GM23338 (cell line): Measurements from ENCODE around the gene NOTCH3. TPM values are rescaled to one million over a fixed set of nuclear protein-coding genes. Genes with fewer than 3 reads are reported as not detected.
A peak's percentile ranks its signal among the peaks of the same experiment; 100 is the strongest.

ENCODE experiments used
- ATAC-seq: fragments of 200-7000 bp; cut with Tn5 transposase; 3 replicates; pipeline ENCODE4 v1.9.1; 2020
- DNase-seq: peaks from one replicate; pipeline ENCODE4 v3.0.0-alpha.2; 2015; ENCODE audit warnings: low spot score
- H2AFZ ChIP-seq: fragments of 200-600 bp; sonication (generic); 2 replicates; pipeline ENCODE4 v1.8.0; 2016; ENCODE audit warnings: antibody characterized with exemption, mild to moderate bottlenecking, moderate library complexity
- H3F3A ChIP-seq: fragments of 200-600 bp; sonication (generic); replicated peaks from 2 replicates; pipeline ENCODE4 v1.8.0; 2017; ENCODE audit warnings: antibody characterized with exemption, mixed run types, low read depth
- H3K27ac ChIP-seq: fragments of 200-600 bp; sonication (generic); 2 replicates; pipeline ENCODE4 v1.6.1; 2016; ENCODE audit warnings: low read depth
- H3K27me3 ChIP-seq: fragments of 200-600 bp; sonication (generic); 2 replicates; pipeline ENCODE4 v1.8.0; 2016; ENCODE audit warnings: mild to moderate bottlenecking, mixed run types, moderate library complexity; ENCODE audit not compliant: insufficient read depth
- H3K36me3 ChIP-seq: fragments of 200-600 bp; sonication (generic); 2 replicates; pipeline ENCODE4 v1.8.0; 2016; ENCODE audit warnings: mild to moderate bottlenecking; ENCODE audit not compliant: insufficient read depth
- H3K4me1 ChIP-seq: fragments of 200-600 bp; sonication (generic); 2 replicates; pipeline ENCODE4 v1.8.0; 2016; ENCODE audit warnings: mild to moderate bottlenecking, moderate library complexity; ENCODE audit not compliant: insufficient read depth
- H3K4me2 ChIP-seq: fragments of 200-600 bp; sonication (generic); 2 replicates; pipeline ENCODE4 v1.7.1; 2017; ENCODE audit warnings: mixed run types
- H3K4me3 ChIP-seq: fragments of 200-600 bp; sonication (generic); 2 replicates; pipeline ENCODE4 v1.6.1; 2016; ENCODE audit warnings: mixed run types
- H3K79me2 ChIP-seq: fragments of 200-600 bp; sonication (generic); replicated peaks from 2 replicates; pipeline ENCODE4 v1.8.0; 2017; ENCODE audit warnings: mild to moderate bottlenecking; ENCODE audit not compliant: insufficient read depth
- H3K9me2 ChIP-seq: fragments of 200-600 bp; sonication (generic); 2 replicates; pipeline ENCODE4 v1.8.0; 2017; ENCODE audit not compliant: insufficient read depth
- H4K20me1 ChIP-seq: fragments of 200-600 bp; sonication (generic); replicated peaks from 2 replicates; pipeline ENCODE4 v1.8.0; 2017; ENCODE audit warnings: mild to moderate bottlenecking; ENCODE audit not compliant: insufficient read depth
- H3K27ac Mint-ChIP-seq: 2 replicates; pipeline ENCODE4 v1.8.0; 2020; ENCODE audit warnings: inconsistent platforms, mild to moderate bottlenecking, moderate library complexity, mixed read lengths
- H3K27me3 Mint-ChIP-seq: 3 replicates; pipeline ENCODE4 v1.8.0; 2022; ENCODE audit warnings: low read depth, mild to moderate bottlenecking, moderate library complexity, mixed read lengths, inconsistent platforms; ENCODE audit not compliant: insufficient read depth, poor library complexity
- H3K36me3 Mint-ChIP-seq: 3 replicates; pipeline ENCODE4 v1.8.0; 2021; ENCODE audit warnings: low read depth, mild to moderate bottlenecking, inconsistent platforms, moderate library complexity, mixed read lengths
- H3K4me1 Mint-ChIP-seq: 3 replicates; pipeline ENCODE4 v1.8.0; 2020; ENCODE audit warnings: mild to moderate bottlenecking, inconsistent platforms, mixed read lengths
- H3K4me3 Mint-ChIP-seq: 3 replicates; pipeline ENCODE4 v1.8.0; 2021; ENCODE audit warnings: moderate library complexity, mild to moderate bottlenecking, inconsistent platforms, mixed read lengths
- H3K9me3 Mint-ChIP-seq: 3 replicates; pipeline ENCODE4 v1.8.0; 2020; ENCODE audit warnings: moderate library complexity, mild to moderate bottlenecking, inconsistent platforms, mixed read lengths
- CREB1 ChIP-seq: fragments of 250-450 bp; sonication (Bioruptor Pico); IDR thresholded peaks from 2 replicates; pipeline ENCODE4 v1.5.0; 2020; ENCODE audit warnings: low read depth, mild to moderate bottlenecking, moderate library complexity
- CTCF ChIP-seq, 2 experiments: fragments of 200-600 bp in 1 of 2; sonication (generic) in 1 of 2; conservative IDR thresholded peaks; 2 replicates each; pipeline versions ENCODE4 v1.5.1 to v1.6.1; 2016 to 2017; ENCODE audit warnings: antibody characterized with exemption in 2 of 2, low read depth in 2 of 2, mild to moderate bottlenecking in 2 of 2, moderate library complexity in 1 of 2
- ETS1 ChIP-seq: IDR thresholded peaks from 2 replicates; pipeline ENCODE4 v1.6.1; 2016; ENCODE audit warnings: antibody characterized with exemption
- EZH2 ChIP-seq: fragments of 200-600 bp; sonication (generic); IDR thresholded peaks from one replicate; pipeline ENCODE4 v1.8.0; 2017; ENCODE audit warnings: antibody characterized with exemption, mild to moderate bottlenecking, low read depth; ENCODE audit not compliant: unreplicated experiment
- EZH2phosphoT487 ChIP-seq: fragments of 200-600 bp; sonication (generic); IDR thresholded peaks from one replicate; pipeline ENCODE4 v1.8.1; 2018; ENCODE audit warnings: antibody characterized with exemption; ENCODE audit not compliant: unreplicated experiment
- NANOG ChIP-seq: IDR thresholded peaks from 2 replicates; pipeline ENCODE4 v1.6.1; 2016; ENCODE audit warnings: antibody characterized with exemption, borderline replicate concordance
- POLR2AphosphoS5 ChIP-seq: IDR thresholded peaks from 2 replicates; pipeline ENCODE4 v1.6.1; 2016; ENCODE audit warnings: antibody characterized with exemption, low read depth
- REST ChIP-seq: IDR thresholded peaks from one replicate; pipeline ENCODE4 v1.6.1; 2018; ENCODE audit warnings: antibody characterized with exemption; ENCODE audit not compliant: unreplicated experiment
- STAT1 ChIP-seq: IDR thresholded peaks from one replicate; pipeline ENCODE4 v1.6.1; 2016; ENCODE audit warnings: antibody characterized with exemption; ENCODE audit not compliant: unreplicated experiment
- polyA plus RNA-seq: library from polyadenylated mRNA; unstranded; fragments of >200 nt; fragmentation: Nextera tagmentation; extraction: Ambion mirVana; gene quantifications from 2 replicates; pipeline ENCODE4 v1.2.1, GENCODE V29; 2016
- total RNA-seq: library from RNA; depleted of rRNA; stranded (reverse); fragments of >200 nt; shearing (Covaris generic); gene quantifications from 2 replicates; pipeline ENCODE4 v1.2.3, GENCODE V29; 2014

NOTCH3 gene
- total and polyA plus RNA-seq, 2 experiments from 2014 or later, result 24.3 to 172 TPM

- ATAC-seq (peak; percentile 17), DNase-seq (peak; percentile 47)
- TF ChIP-seq CTCF (conservative IDR thresholded peaks at IDR 0.05; ENCODE audit: low read depth in 2 of 2), result no peak
- no peak for TF ChIP-seq POLR2AphosphoS5
- no peak for TF ChIP-seq EZH2phosphoT487
- TF ChIP-seq STAT1, result no peak
- no peak for TF ChIP-seq NANOG
- H3K36me3 ChIP-seq, result peaks cover under 1% of the 10 kb centered on the region; the same call in 1 of the 2 replicates
- H3K4me1 ChIP-seq, result no peaks in the 10 kb centered on the region
- H3K4me3 ChIP-seq, result no peak overlapping the region
- no peaks in the 10 kb centered on the region for H3K9me3 Mint-ChIP-seq
- H3K36me3 Mint-ChIP-seq, result peaks cover 68% of the 10 kb centered on the region
- no peaks in the 10 kb centered on the region for H3K9me2 ChIP-seq
- H3K79me2 ChIP-seq, result 0 out of 2 replicates have a peak, but pooled peaks cover 3% of the 10 kb centered on the region
- peaks cover 3% of the 10 kb centered on the region for H3K27me3 Mint-ChIP-seq
- peak overlapping the region; percentile 43; the same call in 1 of the 2 replicates for H3K4me2 ChIP-seq
- H2AFZ ChIP-seq, result no peak overlapping the region
- no peak overlapping the region; the same call in 2 of the 3 replicates for H3K4me3 Mint-ChIP-seq
- H3K4me1 Mint-ChIP-seq, result peaks cover 19% of the 10 kb centered on the region
- H3K27ac Mint-ChIP-seq, result peak overlapping the region; percentile 36; the same call in 1 of the 2 replicates
- H4K20me1 ChIP-seq, result peaks cover 14% of the 10 kb centered on the region
- no peaks in the 10 kb centered on the region for H3K27me3 ChIP-seq
- H3K27ac ChIP-seq, result peak overlapping the region; percentile 76; the same call in 1 of the 2 replicates
- peaks cover 29% of the 10 kb centered on the region for H3F3A ChIP-seq
Measured at GRCh38 chr19:15181394-15181793, 19.4 kb downstream of the NOTCH3 start.

- Mint-ChIP-seq H3K4me3 (no peak overlapping the region; the same call in 1 of the 3 replicates), H3K4me1 (peaks cover 19% of the 10 kb centered on the region), H3K36me3 (peaks cover 64% of the 10 kb centered on the region), H3K27me3 (peaks cover 3% of the 10 kb centered on the region), H3K27ac (peak overlapping the region; percentile 83), H3K9me3 (no peaks in the 10 kb centered on the region)
- Histone ChIP-seq H3F3A (peaks cover 29% of the 10 kb centered on the region), H3K79me2 (0 out of 2 replicates have a peak, but pooled peaks cover 3% of the 10 kb centered on the region), H2AFZ (no peak overlapping the region), H3K4me1 (no peaks in the 10 kb centered on the region), H3K27ac (peak overlapping the region; percentile 76; the same call in 1 of the 2 replicates), H3K9me2 (no peaks in the 10 kb centered on the region), H4K20me1 (peaks cover 14% of the 10 kb centered on the region), H3K27me3 (no peaks in the 10 kb centered on the region), H3K36me3 (no peaks in the 10 kb centered on the region), H3K4me3 (no peak overlapping the region), H3K4me2 (peak overlapping the region; percentile 43; the same call in 1 of the 2 replicates)
- DNase-seq (peak; percentile 80), ATAC-seq (peak; percentile 82)
- no peak for TF ChIP-seq CREB1 (CRISPR knock-in tag)
- no peak for TF ChIP-seq CTCF (conservative IDR thresholded peaks at IDR 0.05; ENCODE audit: low read depth in 2 of 2)
- TF ChIP-seq REST, result no peak
- no peak; the same call in 1 of the 2 replicates for TF ChIP-seq POLR2AphosphoS5
- no peak for TF ChIP-seq STAT1
- no peak for TF ChIP-seq ETS1
- TF ChIP-seq EZH2, result no peak
Measured at GRCh38 chr19:15180451-15181390, 20.1 kb downstream of the NOTCH3 start.
